HEK293 (cell line): ENCODE results near the gene PTGER3.

ENCODE experiments used
- CTCF ChIA-PET: fragments of 350-600 bp; formaldehyde crosslinking; extraction: SDS; loops from one replicate; lab custom pipeline; 2021; ENCODE audit warnings: antibody characterized with exemption; lab: Yijun Ruan, JAX
- POLR2A ChIA-PET: fragments of 300-600 bp; formaldehyde crosslinking; extraction: SDS; loops from one replicate; lab custom pipeline; 2020; ENCODE audit warnings: antibody characterized with exemption, inconsistent platforms; lab: Yijun Ruan, JAX
- H3K27ac ChIP-seq: fragments of 200-500 bp; sonication (Bioruptor generic); 2 replicates; pipeline ENCODE4 v1.5.1; 2014; ENCODE audit warnings: low read depth, low read length, control low read depth, inconsistent platforms; ENCODE audit errors: extremely low read depth
- H3K36me3 ChIP-seq, 2 experiments: fragments of 200-500 bp in 1 of 2; sonication (Bioruptor generic) in 1 of 2; 1 replicate in 1 of 2; 2 replicates in 1 of 2; pipeline ENCODE4 v1.5.1; 2014 to 2017; ENCODE audit warnings: inconsistent platforms in 2 of 2, low read length in 2 of 2; ENCODE audit not compliant: control insufficient read depth in 2 of 2, insufficient read depth in 1 of 2
- H3K4me1 ChIP-seq: fragments of 200-500 bp; sonication (Bioruptor generic); 2 replicates; pipeline ENCODE4 v1.5.1; 2014; ENCODE audit warnings: mild to moderate bottlenecking, low read length, inconsistent platforms; ENCODE audit not compliant: control insufficient read depth, insufficient read depth
- H3K4me3 ChIP-seq: 2 replicates; pipeline ENCODE4 v1.5.1; 2011; ENCODE audit warnings: low read depth, mild to moderate bottlenecking, control low read depth, low read length, moderate library complexity
- H3K9me3 ChIP-seq: fragments of 200-500 bp; sonication (Bioruptor generic); 2 replicates; pipeline ENCODE4 v1.5.1; 2014; ENCODE audit warnings: low read depth, low read length, inconsistent platforms; ENCODE audit not compliant: control insufficient read depth, insufficient read depth
- EGR2 ChIP-seq: fragments of 450-650 bp; formaldehyde crosslinking; IDR thresholded peaks from 2 replicates; pipeline ENCODE4 v1.5.1; 2016; ENCODE audit warnings: low read depth, missing biosample characterization, missing genetic modification characterization
- KLF7 ChIP-seq: fragments of 450-650 bp; formaldehyde crosslinking; IDR thresholded peaks from 2 replicates; pipeline ENCODE4 v1.5.1; 2016; ENCODE audit warnings: missing biosample characterization, missing genetic modification characterization, borderline replicate concordance
- SP2 ChIP-seq: fragments of 450-650 bp; formaldehyde crosslinking; IDR thresholded peaks from 2 replicates; pipeline ENCODE4 v1.5.1; 2016; ENCODE audit warnings: missing biosample characterization, missing genetic modification characterization
- YY1 ChIP-seq: fragments of 450-650 bp; formaldehyde crosslinking; IDR thresholded peaks from 2 replicates; pipeline ENCODE4 v1.5.1; 2018; ENCODE audit warnings: missing biosample characterization, missing genetic modification characterization
- ZBTB1 ChIP-seq: fragments of 450-650 bp; formaldehyde crosslinking; IDR thresholded peaks from 2 replicates; pipeline ENCODE4 v1.5.1; 2016; ENCODE audit warnings: missing biosample characterization, missing genetic modification characterization
- ZBTB20 ChIP-seq: fragments of 450-650 bp; formaldehyde crosslinking; IDR thresholded peaks from 2 replicates; pipeline ENCODE4 v1.5.1; 2016; ENCODE audit warnings: missing biosample characterization, missing genetic modification characterization
- ZBTB8A ChIP-seq: fragments of 450-650 bp; formaldehyde crosslinking; IDR thresholded peaks from 2 replicates; pipeline ENCODE4 v1.5.1; 2016; ENCODE audit warnings: missing biosample characterization, missing genetic modification characterization
- ZFHX2 ChIP-seq: fragments of 450-650 bp; formaldehyde crosslinking; conservative IDR thresholded peaks from 2 replicates; pipeline ENCODE4 v1.5.1; 2016; ENCODE audit warnings: missing biosample characterization, missing genetic modification characterization
- ZIC2 ChIP-seq: fragments of 450-650 bp; formaldehyde crosslinking; IDR thresholded peaks from 2 replicates; pipeline ENCODE4 v1.5.1; 2016; ENCODE audit warnings: missing biosample characterization, missing genetic modification characterization
- ZNF157 ChIP-seq: fragments of 450-650 bp; formaldehyde crosslinking; IDR thresholded peaks from 2 replicates; pipeline ENCODE4 v1.5.1; 2016; ENCODE audit warnings: missing biosample characterization, missing genetic modification characterization
- ZNF16 ChIP-seq: fragments of 450-650 bp; formaldehyde crosslinking; IDR thresholded peaks from 2 replicates; pipeline ENCODE4 v1.5.1; 2016; ENCODE audit warnings: low read depth, missing biosample characterization, missing genetic modification characterization
- ZNF175 ChIP-seq: fragments of 450-650 bp; formaldehyde crosslinking; IDR thresholded peaks from 2 replicates; pipeline ENCODE4 v1.5.1; 2016; ENCODE audit warnings: missing biosample characterization, missing genetic modification characterization
- ZNF2 ChIP-seq: fragments of 450-650 bp; formaldehyde crosslinking; IDR thresholded peaks from 2 replicates; pipeline ENCODE4 v1.5.1; 2016; ENCODE audit warnings: missing biosample characterization, missing genetic modification characterization
- ZNF549 ChIP-seq: fragments of 450-650 bp; IDR thresholded peaks from 2 replicates; pipeline ENCODE4 v1.5.1; 2018; ENCODE audit warnings: missing biosample characterization, missing genetic modification characterization, mild to moderate bottlenecking, inconsistent platforms, moderate library complexity
- ZNF600 ChIP-seq: fragments of 450-650 bp; formaldehyde crosslinking; IDR thresholded peaks from 2 replicates; pipeline ENCODE4 v1.5.1; 2016; ENCODE audit warnings: missing biosample characterization, missing genetic modification characterization
- ZNF658 ChIP-seq: fragments of 450-650 bp; formaldehyde crosslinking; IDR thresholded peaks from 2 replicates; pipeline ENCODE4; 2016; ENCODE audit warnings: missing biosample characterization, missing genetic modification characterization
- ZNF747 ChIP-seq: fragments of 450-650 bp; formaldehyde crosslinking; IDR thresholded peaks from 2 replicates; pipeline ENCODE4 v1.5.1; 2016; ENCODE audit warnings: missing biosample characterization, missing genetic modification characterization
- ZNF777 ChIP-seq: fragments of 450-650 bp; formaldehyde crosslinking; IDR thresholded peaks from 2 replicates; pipeline ENCODE4 v1.5.1; 2017; ENCODE audit warnings: missing biosample characterization, missing genetic modification characterization, borderline replicate concordance
- ZNF830 ChIP-seq: fragments of 450-650 bp; IDR thresholded peaks from 2 replicates; pipeline ENCODE4 v1.5.0; 2018; ENCODE audit warnings: missing biosample characterization, missing genetic modification characterization, low read depth, mild to moderate bottlenecking, moderate library complexity
- TF ChIP-seq, protein P1 (sequence below): fragments of 450-650 bp; formaldehyde crosslinking; IDR thresholded peaks from 2 replicates; pipeline ENCODE4 v1.5.1; 2016; ENCODE audit warnings: missing biosample characterization, missing genetic modification characterization
- TF ChIP-seq, protein P2 (sequence below): fragments of 450-650 bp; formaldehyde crosslinking; IDR thresholded peaks from 2 replicates; pipeline ENCODE4 v1.5.1; 2017; ENCODE audit warnings: missing biosample characterization, missing genetic modification characterization
- TF ChIP-seq, protein P3 (sequence below): fragments of 450-650 bp; formaldehyde crosslinking; IDR thresholded peaks from 2 replicates; pipeline ENCODE4 v1.5.1; 2016; ENCODE audit warnings: missing biosample characterization, missing genetic modification characterization
- TF ChIP-seq, protein P4 (sequence below): fragments of 450-650 bp; formaldehyde crosslinking; IDR thresholded peaks from 2 replicates; pipeline ENCODE4 v1.5.1; 2016; ENCODE audit warnings: missing biosample characterization, missing genetic modification characterization
- TF ChIP-seq, protein P5 (sequence below): fragments of 450-650 bp; formaldehyde crosslinking; optimal IDR thresholded peaks from 2 replicates; pipeline ENCODE3; 2016; ENCODE audit warnings: missing biosample characterization, mild to moderate bottlenecking, missing genetic modification characterization

PTGER3 gene

DNA sequence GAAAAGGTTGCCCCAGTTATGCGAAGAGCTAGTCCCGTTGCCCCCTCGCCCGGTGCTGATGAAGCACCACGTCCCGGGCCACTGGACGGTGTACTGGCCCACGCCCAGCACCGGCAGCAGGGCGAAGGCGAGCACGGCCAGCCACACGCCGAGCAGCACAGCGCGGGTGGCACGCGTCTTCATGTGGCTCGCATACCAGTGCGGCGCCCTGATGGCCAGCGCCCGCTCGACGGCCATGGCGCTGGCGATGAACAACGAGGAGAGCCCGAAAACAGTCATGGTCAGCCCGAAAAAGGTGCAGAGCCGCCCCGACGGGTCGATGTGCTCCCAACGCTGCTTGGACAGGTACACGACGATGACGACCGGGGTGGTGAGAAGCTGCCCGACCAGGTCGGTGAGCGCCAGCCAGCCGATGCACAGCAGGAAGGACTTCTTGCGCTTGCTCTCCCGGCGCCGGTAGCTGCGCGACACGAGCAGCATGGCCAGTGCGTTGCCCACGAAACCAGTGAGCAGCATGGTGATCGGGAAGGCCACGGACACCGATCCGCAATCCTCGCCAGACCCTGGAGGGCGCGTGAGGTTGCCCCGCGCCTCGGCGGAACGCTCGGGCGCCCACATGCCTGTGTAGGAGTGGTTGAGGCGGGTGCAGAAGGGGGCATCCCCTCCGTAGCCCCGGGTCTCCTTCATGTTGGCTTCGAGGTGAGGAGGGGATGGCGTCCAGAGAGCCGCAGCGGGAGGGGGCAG is 553 bp downstream of the PTGER3 start:
- CTCF ChIA-PET, result interaction anchor here (0.9 to 1.5 kb wide), 2 partner anchors 81 to 518 kb away, joined by 3 to 8 read pairs; no protein-coding TSS in a partner anchor
- Histone ChIP-seq H3K4me3 (peak overlapping the region; percentile 54), H3K27ac (no peak overlapping the region), H3K9me3 (no peaks in the 10 kb centered on the region), H3K36me3 (no peaks in the 10 kb centered on the region), H3K4me1 (no peaks in the 10 kb centered on the region)
- POLR2A ChIA-PET, result no interaction called here
- TF ChIP-seq ZFHX2 (tag by site-specific recombination), result peak; percentile 79
- TF ChIP-seq ZNF658 (tag by site-specific recombination), result no peak
- TF ChIP-seq, protein P1, sequence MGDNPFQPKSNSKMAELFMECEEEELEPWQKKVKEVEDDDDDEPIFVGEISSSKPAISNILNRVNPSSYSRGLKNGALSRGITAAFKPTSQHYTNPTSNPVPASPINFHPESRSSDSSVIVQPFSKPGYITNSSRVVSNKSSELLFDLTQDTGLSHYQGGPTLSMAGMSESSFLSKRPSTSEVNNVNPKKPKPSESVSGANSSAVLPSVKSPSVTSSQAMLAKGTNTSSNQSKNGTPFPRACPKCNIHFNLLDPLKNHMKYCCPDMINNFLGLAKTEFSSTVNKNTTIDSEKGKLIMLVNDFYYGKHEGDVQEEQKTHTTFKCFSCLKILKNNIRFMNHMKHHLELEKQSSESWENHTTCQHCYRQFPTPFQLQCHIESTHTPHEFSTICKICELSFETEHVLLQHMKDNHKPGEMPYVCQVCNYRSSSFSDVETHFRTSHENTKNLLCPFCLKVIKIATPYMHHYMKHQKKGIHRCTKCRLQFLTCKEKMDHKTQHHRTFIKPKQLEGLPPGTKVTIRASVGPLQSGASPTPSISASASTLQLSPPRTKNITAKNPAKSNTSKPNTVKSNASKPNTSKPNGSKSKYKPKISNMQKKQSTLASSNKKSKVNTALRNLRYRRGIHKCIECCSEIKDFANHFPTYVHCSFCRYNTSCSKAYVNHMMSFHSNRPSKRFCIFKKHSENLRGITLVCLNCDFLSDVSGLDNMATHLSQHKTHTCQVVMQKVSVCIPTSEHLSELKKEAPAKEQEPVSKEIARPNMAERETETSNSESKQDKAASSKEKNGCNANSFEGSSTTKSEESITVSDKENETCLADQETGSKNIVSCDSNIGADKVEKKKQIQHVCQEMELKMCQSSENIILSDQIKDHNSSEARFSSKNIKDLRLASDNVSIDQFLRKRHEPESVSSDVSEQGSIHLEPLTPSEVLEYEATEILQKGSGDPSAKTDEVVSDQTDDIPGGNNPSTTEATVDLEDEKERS (tag by site-specific recombination), result no peak
- TF ChIP-seq, protein P2, sequence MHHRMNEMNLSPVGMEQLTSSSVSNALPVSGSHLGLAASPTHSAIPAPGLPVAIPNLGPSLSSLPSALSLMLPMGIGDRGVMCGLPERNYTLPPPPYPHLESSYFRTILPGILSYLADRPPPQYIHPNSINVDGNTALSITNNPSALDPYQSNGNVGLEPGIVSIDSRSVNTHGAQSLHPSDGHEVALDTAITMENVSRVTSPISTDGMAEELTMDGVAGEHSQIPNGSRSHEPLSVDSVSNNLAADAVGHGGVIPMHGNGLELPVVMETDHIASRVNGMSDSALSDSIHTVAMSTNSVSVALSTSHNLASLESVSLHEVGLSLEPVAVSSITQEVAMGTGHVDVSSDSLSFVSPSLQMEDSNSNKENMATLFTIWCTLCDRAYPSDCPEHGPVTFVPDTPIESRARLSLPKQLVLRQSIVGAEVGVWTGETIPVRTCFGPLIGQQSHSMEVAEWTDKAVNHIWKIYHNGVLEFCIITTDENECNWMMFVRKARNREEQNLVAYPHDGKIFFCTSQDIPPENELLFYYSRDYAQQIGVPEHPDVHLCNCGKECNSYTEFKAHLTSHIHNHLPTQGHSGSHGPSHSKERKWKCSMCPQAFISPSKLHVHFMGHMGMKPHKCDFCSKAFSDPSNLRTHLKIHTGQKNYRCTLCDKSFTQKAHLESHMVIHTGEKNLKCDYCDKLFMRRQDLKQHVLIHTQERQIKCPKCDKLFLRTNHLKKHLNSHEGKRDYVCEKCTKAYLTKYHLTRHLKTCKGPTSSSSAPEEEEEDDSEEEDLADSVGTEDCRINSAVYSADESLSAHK, result no peak
- TF ChIP-seq ZNF777 (tag by site-specific recombination), result 0 out of 2 replicates have a peak, but pooled peaks have one; percentile 56
- TF ChIP-seq, protein P3, sequence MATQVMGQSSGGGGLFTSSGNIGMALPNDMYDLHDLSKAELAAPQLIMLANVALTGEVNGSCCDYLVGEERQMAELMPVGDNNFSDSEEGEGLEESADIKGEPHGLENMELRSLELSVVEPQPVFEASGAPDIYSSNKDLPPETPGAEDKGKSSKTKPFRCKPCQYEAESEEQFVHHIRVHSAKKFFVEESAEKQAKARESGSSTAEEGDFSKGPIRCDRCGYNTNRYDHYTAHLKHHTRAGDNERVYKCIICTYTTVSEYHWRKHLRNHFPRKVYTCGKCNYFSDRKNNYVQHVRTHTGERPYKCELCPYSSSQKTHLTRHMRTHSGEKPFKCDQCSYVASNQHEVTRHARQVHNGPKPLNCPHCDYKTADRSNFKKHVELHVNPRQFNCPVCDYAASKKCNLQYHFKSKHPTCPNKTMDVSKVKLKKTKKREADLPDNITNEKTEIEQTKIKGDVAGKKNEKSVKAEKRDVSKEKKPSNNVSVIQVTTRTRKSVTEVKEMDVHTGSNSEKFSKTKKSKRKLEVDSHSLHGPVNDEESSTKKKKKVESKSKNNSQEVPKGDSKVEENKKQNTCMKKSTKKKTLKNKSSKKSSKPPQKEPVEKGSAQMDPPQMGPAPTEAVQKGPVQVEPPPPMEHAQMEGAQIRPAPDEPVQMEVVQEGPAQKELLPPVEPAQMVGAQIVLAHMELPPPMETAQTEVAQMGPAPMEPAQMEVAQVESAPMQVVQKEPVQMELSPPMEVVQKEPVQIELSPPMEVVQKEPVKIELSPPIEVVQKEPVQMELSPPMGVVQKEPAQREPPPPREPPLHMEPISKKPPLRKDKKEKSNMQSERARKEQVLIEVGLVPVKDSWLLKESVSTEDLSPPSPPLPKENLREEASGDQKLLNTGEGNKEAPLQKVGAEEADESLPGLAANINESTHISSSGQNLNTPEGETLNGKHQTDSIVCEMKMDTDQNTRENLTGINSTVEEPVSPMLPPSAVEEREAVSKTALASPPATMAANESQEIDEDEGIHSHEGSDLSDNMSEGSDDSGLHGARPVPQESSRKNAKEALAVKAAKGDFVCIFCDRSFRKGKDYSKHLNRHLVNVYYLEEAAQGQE (tag by site-specific recombination), result no peak
- TF ChIP-seq YY1 (tag by site-specific recombination), result 0 out of 2 replicates have a peak, but pooled peaks have one; percentile 17
- TF ChIP-seq ZNF157 (tag by site-specific recombination), result no peak
- peak; percentile 55; the same call in 1 of the 2 replicates for TF ChIP-seq ZBTB8A (tag by site-specific recombination)
- peak; percentile 33; the same call in 1 of the 2 replicates for TF ChIP-seq ZIC2 (tag by site-specific recombination)
- TF ChIP-seq EGR2, result peak; percentile 5; the same call in 1 of the 2 replicates
- TF ChIP-seq KLF7 (tag by site-specific recombination), result no peak
- peak; percentile 46; the same call in 1 of the 2 replicates for TF ChIP-seq ZNF2
- no peak for TF ChIP-seq ZNF830
- TF ChIP-seq, protein P4, sequence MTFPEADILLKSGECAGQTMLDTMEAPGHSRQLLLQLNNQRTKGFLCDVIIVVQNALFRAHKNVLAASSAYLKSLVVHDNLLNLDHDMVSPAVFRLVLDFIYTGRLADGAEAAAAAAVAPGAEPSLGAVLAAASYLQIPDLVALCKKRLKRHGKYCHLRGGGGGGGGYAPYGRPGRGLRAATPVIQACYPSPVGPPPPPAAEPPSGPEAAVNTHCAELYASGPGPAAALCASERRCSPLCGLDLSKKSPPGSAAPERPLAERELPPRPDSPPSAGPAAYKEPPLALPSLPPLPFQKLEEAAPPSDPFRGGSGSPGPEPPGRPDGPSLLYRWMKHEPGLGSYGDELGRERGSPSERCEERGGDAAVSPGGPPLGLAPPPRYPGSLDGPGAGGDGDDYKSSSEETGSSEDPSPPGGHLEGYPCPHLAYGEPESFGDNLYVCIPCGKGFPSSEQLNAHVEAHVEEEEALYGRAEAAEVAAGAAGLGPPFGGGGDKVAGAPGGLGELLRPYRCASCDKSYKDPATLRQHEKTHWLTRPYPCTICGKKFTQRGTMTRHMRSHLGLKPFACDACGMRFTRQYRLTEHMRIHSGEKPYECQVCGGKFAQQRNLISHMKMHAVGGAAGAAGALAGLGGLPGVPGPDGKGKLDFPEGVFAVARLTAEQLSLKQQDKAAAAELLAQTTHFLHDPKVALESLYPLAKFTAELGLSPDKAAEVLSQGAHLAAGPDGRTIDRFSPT (tag by site-specific recombination), result peak; percentile 32; the same call in 1 of the 2 replicates
- peak; percentile 70 for TF ChIP-seq ZNF600 (tag by site-specific recombination)
- TF ChIP-seq, protein P5, sequence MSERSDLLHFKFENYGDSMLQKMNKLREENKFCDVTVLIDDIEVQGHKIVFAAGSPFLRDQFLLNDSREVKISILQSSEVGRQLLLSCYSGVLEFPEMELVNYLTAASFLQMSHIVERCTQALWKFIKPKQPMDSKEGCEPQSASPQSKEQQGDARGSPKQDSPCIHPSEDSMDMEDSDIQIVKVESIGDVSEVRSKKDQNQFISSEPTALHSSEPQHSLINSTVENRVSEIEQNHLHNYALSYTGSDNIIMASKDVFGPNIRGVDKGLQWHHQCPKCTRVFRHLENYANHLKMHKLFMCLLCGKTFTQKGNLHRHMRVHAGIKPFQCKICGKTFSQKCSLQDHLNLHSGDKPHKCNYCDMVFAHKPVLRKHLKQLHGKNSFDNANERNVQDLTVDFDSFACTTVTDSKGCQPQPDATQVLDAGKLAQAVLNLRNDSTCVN (tag by site-specific recombination), result peak; percentile 43
- no peak for TF ChIP-seq ZBTB20 (tag by site-specific recombination)
- TF ChIP-seq ZNF549, result no peak
- TF ChIP-seq ZNF16, result no peak
- no peak for TF ChIP-seq ZNF747 (tag by site-specific recombination)
- no peak for TF ChIP-seq ZNF175 (tag by site-specific recombination)
- no peak for TF ChIP-seq SP2
- no peak for TF ChIP-seq ZBTB1 (tag by site-specific recombination)
